GM23248 (cell line): ENCODE results near the gene TMEM61. TPM values are rescaled to one million over a fixed set of nuclear protein-coding genes. Genes with fewer than 3 reads are reported as not detected.
A peak's percentile ranks its signal among the peaks of the same experiment; 100 is the strongest.

Source experiments
- DNase-seq: peaks from one replicate; pipeline ENCODE4 v3.0.0-alpha.2; 2015
- H2AFZ ChIP-seq: fragments of 200-600 bp; sonication (generic); 2 replicates; pipeline ENCODE4 v1.6.1; 2016; ENCODE audit warnings: antibody characterized with exemption
- H3F3A ChIP-seq: fragments of 200-600 bp; sonication (generic); 2 replicates; pipeline ENCODE4 v1.6.1; 2016; ENCODE audit warnings: mild to moderate bottlenecking, antibody characterized with exemption, mixed run types; ENCODE audit not compliant: insufficient read depth
- H3K27ac ChIP-seq: fragments of 200-600 bp; sonication (generic); 2 replicates; pipeline ENCODE4 v1.5.1; 2016; ENCODE audit warnings: mild to moderate bottlenecking
- H3K27me3 ChIP-seq: fragments of 200-600 bp; sonication (generic); replicated peaks from 2 replicates; pipeline ENCODE4 v1.6.1; 2016; ENCODE audit warnings: mild to moderate bottlenecking; ENCODE audit not compliant: insufficient read depth
- H3K36me3 ChIP-seq: fragments of 200-600 bp; sonication (generic); 2 replicates; pipeline ENCODE4 v1.6.1; 2016; ENCODE audit warnings: low read depth, mild to moderate bottlenecking
- H3K4me1 ChIP-seq: fragments of 200-600 bp; sonication (generic); 2 replicates; pipeline ENCODE4 v1.6.1; 2016; ENCODE audit warnings: mild to moderate bottlenecking; ENCODE audit not compliant: insufficient read depth
- H3K4me2 ChIP-seq: fragments of 200-600 bp; sonication (generic); one replicate; pipeline ENCODE4 v1.6.1; 2016; ENCODE audit warnings: mild to moderate bottlenecking; ENCODE audit not compliant: unreplicated experiment
- H3K4me3 ChIP-seq: fragments of 200-600 bp; sonication (generic); 2 replicates; pipeline ENCODE4 v1.5.1; 2016; ENCODE audit warnings: mild to moderate bottlenecking
- H3K79me2 ChIP-seq: fragments of 200-600 bp; sonication (generic); 2 replicates; pipeline ENCODE4 v1.6.1; 2016; ENCODE audit warnings: mild to moderate bottlenecking; ENCODE audit not compliant: insufficient read depth
- H3K9ac ChIP-seq: fragments of 200-600 bp; sonication (generic); 2 replicates; pipeline ENCODE4 v1.6.1; 2016; ENCODE audit warnings: mild to moderate bottlenecking
- H3K9me2 ChIP-seq: fragments of 200-600 bp; sonication (generic); 2 replicates; pipeline ENCODE4 v1.6.1; 2016; ENCODE audit warnings: mixed run types, mild to moderate bottlenecking, moderate library complexity; ENCODE audit not compliant: insufficient read depth
- H3K9me3 ChIP-seq: fragments of 200-600 bp; sonication (generic); one replicate; pipeline ENCODE4 v1.6.1; 2017; ENCODE audit warnings: low read depth
- H4K20me1 ChIP-seq: fragments of 200-600 bp; sonication (generic); 2 replicates; pipeline ENCODE4 v1.6.0; 2016; ENCODE audit not compliant: insufficient read depth
- EZH2 ChIP-seq: fragments of 200-600 bp; sonication (generic); IDR thresholded peaks from 2 replicates; pipeline ENCODE4 v1.6.1; 2018; ENCODE audit warnings: antibody characterized with exemption, mild to moderate bottlenecking; ENCODE audit not compliant: insufficient read depth, poor library complexity, severe bottlenecking
- EZH2phosphoT487 ChIP-seq: fragments of 200-600 bp; sonication (generic); IDR thresholded peaks from 2 replicates; pipeline ENCODE4 v1.6.1; 2018; ENCODE audit warnings: antibody characterized with exemption, moderate library complexity, mild to moderate bottlenecking, low read depth; ENCODE audit not compliant: insufficient read depth
- WGBS, 2 experiments: methylation state at CpG; one replicate each; pipeline ENCODE4 v1.1.6; 2015 to 2017; ENCODE audit warnings: low lambda C conversion rate in 2 of 2, low coverage in 1 of 2; ENCODE audit errors: missing lambda C conversion rate in 2 of 2; 5-methylcytosine and 5-hydroxymethylcytosine counted together
- in situ Hi-C: fragments of 300-500 bp; cut with MboI; formaldehyde crosslinking; loops from 2 replicates; pipeline ENCODE4 v1.15.0; 2020
- polyA plus RNA-seq: library from polyadenylated mRNA; unstranded; fragments of >200 nt; fragmentation: Nextera tagmentation; extraction: Ambion mirVana; gene quantifications from 2 replicates; pipeline ENCODE4 v1.2.1, GENCODE V29; 2016
- total RNA-seq: library from RNA; depleted of rRNA; stranded (reverse); fragments of >200 nt; shearing (Covaris generic); gene quantifications from 2 replicates; pipeline ENCODE4 v1.2.3, GENCODE V29; 2014

TMEM61 gene
- total and polyA plus RNA-seq, 2 experiments from 2014 or later, result not detected

DNA sequence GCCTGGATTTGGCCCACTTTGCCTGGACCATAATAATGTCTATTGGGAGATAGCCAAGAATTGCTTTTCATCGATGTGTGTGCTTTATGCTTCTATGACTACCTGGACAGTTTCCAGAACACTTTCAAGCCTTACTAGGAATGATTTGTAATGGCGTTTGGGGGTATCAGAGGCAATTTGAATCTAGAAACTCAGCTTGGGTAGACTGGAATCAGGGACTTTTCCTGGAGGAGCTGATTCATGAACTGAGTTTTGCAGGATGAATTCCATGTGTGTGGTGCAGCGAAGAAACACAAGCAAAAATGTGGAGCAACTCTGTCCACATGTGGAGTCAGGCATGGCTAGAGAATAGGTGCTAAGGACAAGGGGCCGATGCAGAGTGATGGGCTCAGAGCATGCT is 11.9 kb upstream of the TMEM61 start:
- Histone ChIP-seq H3K9ac (no peak overlapping the region), H3K9me2 (no peaks in the 10 kb centered on the region), H3K4me3 (no peak overlapping the region), H3K9me3 (no peaks in the 10 kb centered on the region), H3K36me3 (no peaks in the 10 kb centered on the region), H3K4me2 (no peak overlapping the region), H3F3A (peaks cover 11% of the 10 kb centered on the region), H3K27ac (no peak overlapping the region), H3K27me3 (no peaks in the 10 kb centered on the region), H2AFZ (no peak overlapping the region), H3K4me1 (peaks cover 28% of the 10 kb centered on the region), H3K79me2 (no peaks in the 10 kb centered on the region), H4K20me1 (no peaks in the 10 kb centered on the region)
- WGBS, 2 experiments, result 10 to 13% methylated on average over 4 of the region's 4 CpGs
- TF ChIP-seq EZH2 (no peak), EZH2phosphoT487 (no peak)
- DNase-seq, result peak; percentile 44
- in situ Hi-C loops, result no loop called here

DNA sequence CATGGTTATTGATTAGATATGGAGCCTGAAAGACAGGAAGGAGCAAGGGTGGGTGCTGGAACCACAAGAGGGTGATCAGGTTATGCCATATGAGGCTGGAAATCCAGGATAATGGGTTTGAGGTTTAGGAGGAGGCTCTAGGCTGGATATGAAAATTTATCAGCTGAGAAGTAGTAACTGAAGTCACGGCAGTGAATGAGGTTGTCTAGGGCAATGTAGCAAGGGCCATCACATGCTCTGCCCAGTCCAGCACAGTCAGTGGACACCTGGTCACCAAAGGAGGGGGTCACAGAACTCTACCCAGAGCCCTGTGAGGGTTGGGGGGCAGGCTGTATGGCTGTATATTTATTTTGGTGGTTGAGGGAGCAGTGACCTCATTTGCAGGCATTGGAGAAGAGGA is 10.5 kb upstream of the TMEM61 start:
- H3K9me2 ChIP-seq, result no peaks in the 10 kb centered on the region
- no peaks in the 10 kb centered on the region for H3K9me3 ChIP-seq
- TF ChIP-seq EZH2 (no peak), EZH2phosphoT487 (no peak)
- peaks cover 28% of the 10 kb centered on the region for H3K4me1 ChIP-seq
- H3K36me3 ChIP-seq, result no peaks in the 10 kb centered on the region
- no peaks in the 10 kb centered on the region for H4K20me1 ChIP-seq
- H3K4me3 ChIP-seq, result no peak overlapping the region
- H3K9ac ChIP-seq, result no peak overlapping the region
- 100% methylated on average over 1 of the region's 1 CpG for WGBS, 2 experiments
- no peak for DNase-seq
- in situ Hi-C loops, result no loop called here
- no peak overlapping the region for H3K27ac ChIP-seq
- H3K79me2 ChIP-seq, result no peaks in the 10 kb centered on the region
- H3K4me2 ChIP-seq, result no peak overlapping the region
- no peak overlapping the region for H2AFZ ChIP-seq
- peaks cover 24% of the 10 kb centered on the region for H3F3A ChIP-seq
- no peaks in the 10 kb centered on the region for H3K27me3 ChIP-seq

DNA sequence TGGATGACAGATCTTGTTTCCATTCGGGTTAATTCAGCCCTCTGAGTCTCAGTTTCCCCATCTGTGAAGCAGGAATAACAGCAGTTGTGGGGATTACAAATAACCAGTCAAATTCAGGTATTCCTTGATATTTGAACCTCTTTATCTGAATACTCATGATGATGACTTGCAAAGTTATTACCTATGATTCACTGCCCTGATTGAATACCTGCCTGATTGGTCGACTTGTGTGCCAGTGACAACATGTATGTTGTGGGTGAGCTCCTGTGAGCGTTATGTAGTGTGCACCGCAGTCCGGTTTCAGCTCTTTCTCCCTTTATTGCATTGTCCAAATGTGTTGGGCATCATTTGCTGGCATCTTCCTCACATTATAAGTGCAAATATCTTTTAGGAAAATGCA is 9.5 kb upstream of the TMEM61 start:
- Histone ChIP-seq H3K4me3 (no peak overlapping the region), H4K20me1 (no peaks in the 10 kb centered on the region), H3K9me3 (no peaks in the 10 kb centered on the region), H3F3A (peaks cover 26% of the 10 kb centered on the region), H3K79me2 (no peaks in the 10 kb centered on the region), H2AFZ (no peak overlapping the region), H3K9ac (no peak overlapping the region), H3K4me2 (no peak overlapping the region), H3K27ac (no peak overlapping the region), H3K4me1 (peaks cover 24% of the 10 kb centered on the region), H3K36me3 (no peaks in the 10 kb centered on the region), H3K9me2 (no peaks in the 10 kb centered on the region), H3K27me3 (no peaks in the 10 kb centered on the region)
- TF ChIP-seq EZH2phosphoT487 (no peak), EZH2 (no peak)
- in situ Hi-C loops, result no loop called here
- 67 to 72% methylated on average over 5 of the region's 5 CpGs for WGBS, 2 experiments
- no peak for DNase-seq

DNA sequence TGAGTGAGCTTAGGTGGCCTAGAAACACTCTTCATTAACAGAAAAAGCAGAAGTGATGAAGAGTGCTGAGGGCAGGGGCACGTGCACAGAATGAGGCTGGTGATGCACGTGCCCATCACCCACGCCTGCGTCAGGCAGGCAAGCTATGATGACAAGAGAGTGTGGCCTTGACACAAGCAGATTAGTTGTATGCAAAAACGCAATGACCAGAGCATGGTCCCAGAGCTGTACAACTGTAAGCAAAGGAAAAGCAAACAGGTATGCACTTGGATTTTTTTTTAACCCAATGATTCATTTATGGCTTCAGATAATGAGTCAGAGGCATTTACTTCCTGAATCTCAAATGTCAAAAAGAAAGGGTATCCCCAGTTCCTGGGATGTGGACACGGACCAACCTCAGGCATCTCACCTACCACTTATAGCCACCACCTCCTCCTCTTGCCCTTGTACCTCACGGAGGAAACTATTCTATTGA is 9.1 kb upstream of the TMEM61 start:
- peak; percentile 45 for DNase-seq
- H3K4me2 ChIP-seq, result no peak overlapping the region
- 79 to 83% methylated on average over 7 of the region's 7 CpGs for WGBS, 2 experiments

DNA sequence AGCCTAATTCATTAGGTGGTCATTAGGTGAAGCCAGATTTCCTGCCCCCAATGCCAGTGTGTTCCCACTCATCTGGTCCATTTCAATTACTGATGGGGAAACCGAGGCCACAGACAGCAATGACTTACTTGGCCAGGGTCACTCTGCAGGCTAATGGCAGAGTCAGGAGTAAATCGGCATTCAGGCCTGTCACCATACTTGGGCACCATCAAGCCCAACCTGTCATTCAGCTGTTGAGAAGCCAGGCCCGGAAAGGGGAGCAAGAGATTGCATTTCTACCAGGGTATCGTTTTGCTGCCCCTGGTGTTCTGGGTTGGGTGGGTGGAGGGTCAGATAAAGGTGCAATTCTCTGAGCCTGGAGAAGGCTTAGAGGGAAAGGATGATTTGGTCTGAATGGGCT is 8.0 kb upstream of the TMEM61 start:
- WGBS, 2 experiments, result 88% methylated on average over 4 of the region's 4 CpGs
- Histone ChIP-seq H3K9me3 (no peaks in the 10 kb centered on the region), H3K79me2 (no peaks in the 10 kb centered on the region), H3K9ac (no peak overlapping the region), H3K9me2 (no peaks in the 10 kb centered on the region), H3K4me2 (no peak overlapping the region), H3K36me3 (no peaks in the 10 kb centered on the region), H2AFZ (no peak overlapping the region), H3F3A (peaks cover 26% of the 10 kb centered on the region), H3K4me3 (no peak overlapping the region), H3K27me3 (no peaks in the 10 kb centered on the region), H3K4me1 (peaks cover 20% of the 10 kb centered on the region), H4K20me1 (no peaks in the 10 kb centered on the region), H3K27ac (no peak overlapping the region)
- TF ChIP-seq EZH2phosphoT487 (no peak), EZH2 (no peak)
- DNase-seq, result no peak
- in situ Hi-C loops, result no loop called here

More for the DNA sequence above, 9.1 kb upstream of the TMEM61 start:
- H3K79me2 ChIP-seq, result no peaks in the 10 kb centered on the region
- H3F3A ChIP-seq, result peaks cover 26% of the 10 kb centered on the region
- H3K9me3 ChIP-seq, result no peaks in the 10 kb centered on the region
- no peak overlapping the region for H3K4me3 ChIP-seq
- H3K27ac ChIP-seq, result no peak overlapping the region
- H3K9me2 ChIP-seq, result no peaks in the 10 kb centered on the region
- no peak for TF ChIP-seq EZH2phosphoT487
- no peak for TF ChIP-seq EZH2
- in situ Hi-C loops, result no loop called here
- no peak overlapping the region for H2AFZ ChIP-seq
- no peak overlapping the region for H3K9ac ChIP-seq
- H3K36me3 ChIP-seq, result no peaks in the 10 kb centered on the region
- H3K4me1 ChIP-seq, result peaks cover 20% of the 10 kb centered on the region
- H4K20me1 ChIP-seq, result no peaks in the 10 kb centered on the region
- H3K27me3 ChIP-seq, result no peaks in the 10 kb centered on the region
